ENCODE results near the gene DHX8.

The DHX8 gene

GRCh38 chr17:43546319-43547188 lies 62.8 kb downstream of the DHX8 start, which contains the start of gene ETV4:
Gene ETV4, minus strand, starts transcription at chr17:43546340. Its CDS starts 723 bp downstream, at chr17:43545617.
- in situ Hi-C loops (cut with MboI; ENCODE audit: low sequenced_read_pairs, unreplicated experiment) = no loop called here
- DNase-seq (ENCODE audit: low spot score) = peak; percentile 99
- TF ChIP-seq, protein P1, sequence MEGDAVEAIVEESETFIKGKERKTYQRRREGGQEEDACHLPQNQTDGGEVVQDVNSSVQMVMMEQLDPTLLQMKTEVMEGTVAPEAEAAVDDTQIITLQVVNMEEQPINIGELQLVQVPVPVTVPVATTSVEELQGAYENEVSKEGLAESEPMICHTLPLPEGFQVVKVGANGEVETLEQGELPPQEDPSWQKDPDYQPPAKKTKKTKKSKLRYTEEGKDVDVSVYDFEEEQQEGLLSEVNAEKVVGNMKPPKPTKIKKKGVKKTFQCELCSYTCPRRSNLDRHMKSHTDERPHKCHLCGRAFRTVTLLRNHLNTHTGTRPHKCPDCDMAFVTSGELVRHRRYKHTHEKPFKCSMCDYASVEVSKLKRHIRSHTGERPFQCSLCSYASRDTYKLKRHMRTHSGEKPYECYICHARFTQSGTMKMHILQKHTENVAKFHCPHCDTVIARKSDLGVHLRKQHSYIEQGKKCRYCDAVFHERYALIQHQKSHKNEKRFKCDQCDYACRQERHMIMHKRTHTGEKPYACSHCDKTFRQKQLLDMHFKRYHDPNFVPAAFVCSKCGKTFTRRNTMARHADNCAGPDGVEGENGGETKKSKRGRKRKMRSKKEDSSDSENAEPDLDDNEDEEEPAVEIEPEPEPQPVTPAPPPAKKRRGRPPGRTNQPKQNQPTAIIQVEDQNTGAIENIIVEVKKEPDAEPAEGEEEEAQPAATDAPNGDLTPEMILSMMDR (IDR thresholded peaks at IDR 0.05; ENCODE audit: borderline replicate concordance, control extremely low read depth, extremely low read depth, insufficient read depth, missing control alignments) = no peak

DNA sequence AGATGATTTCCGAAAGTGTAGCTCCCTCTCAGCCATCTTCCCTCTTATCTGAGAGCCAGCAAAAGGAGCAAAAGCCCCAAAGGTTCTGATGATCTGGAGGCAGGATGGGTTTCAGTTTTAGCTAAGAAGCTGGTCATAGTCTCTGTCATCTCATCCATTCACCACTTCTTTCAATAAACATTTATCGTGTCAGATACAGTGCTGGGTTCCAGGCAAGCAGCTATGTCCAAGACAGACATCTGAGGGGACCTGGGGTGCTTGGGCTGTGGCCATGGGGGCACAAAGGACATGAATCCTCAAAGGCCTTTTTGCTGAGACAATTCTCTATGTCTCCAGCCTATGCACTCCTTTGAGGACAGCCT lies 63.4 kb downstream of the DHX8 start:
- in situ Hi-C loops (cut with MboI; ENCODE audit: low sequenced_read_pairs, unreplicated experiment) = no loop called here
- TF ChIP-seq, protein P1 (IDR thresholded peaks at IDR 0.05; ENCODE audit: borderline replicate concordance, control extremely low read depth, extremely low read depth, insufficient read depth, missing control alignments) = no peak
- no peak for DNase-seq (ENCODE audit: low spot score)

- in situ Hi-C loops (cut with MboI; ENCODE audit: low sequenced_read_pairs, unreplicated experiment) = no loop called here
- no peak for DNase-seq (ENCODE audit: low spot score)
- TF ChIP-seq, protein P1 (IDR thresholded peaks at IDR 0.05; ENCODE audit: borderline replicate concordance, control extremely low read depth, extremely low read depth, insufficient read depth, missing control alignments) = no peak
Observed at GRCh38 chr17:43547659-43548256, 64.0 kb downstream of the DHX8 start.

DNA sequence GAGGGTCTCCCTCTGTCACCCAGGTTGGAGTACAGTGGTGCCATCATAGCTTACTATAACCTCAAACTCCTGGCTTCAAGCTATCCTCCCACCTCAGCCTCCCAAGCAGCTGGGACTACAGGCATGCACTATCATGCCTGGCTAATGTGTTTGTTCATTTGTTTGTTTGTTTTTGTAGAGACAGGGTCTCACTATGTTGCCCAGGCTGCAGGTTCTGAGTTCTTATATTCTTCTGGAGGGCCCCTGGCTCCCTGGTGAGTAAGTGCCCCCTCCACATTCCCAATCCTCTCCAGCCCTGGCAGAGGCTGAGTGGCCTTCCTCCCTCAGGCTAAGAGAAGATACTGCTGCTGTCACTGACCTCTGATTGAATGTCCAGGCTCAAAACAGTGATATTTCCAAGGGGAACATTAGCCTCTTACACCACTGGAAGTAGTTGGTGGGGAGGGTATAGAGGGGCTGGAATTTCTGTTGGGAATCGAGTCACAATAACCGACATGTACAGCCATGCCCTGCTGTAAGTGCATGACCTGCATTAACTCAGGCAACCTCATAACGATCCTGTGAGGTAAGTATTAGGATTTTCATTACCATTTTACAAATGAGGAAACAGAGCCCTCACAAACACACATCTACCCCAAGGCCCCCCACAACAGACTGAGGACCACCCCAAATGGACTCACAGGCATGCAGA lies 65.1 kb downstream of the DHX8 start:
- TF ChIP-seq, protein P1 (IDR thresholded peaks at IDR 0.05; ENCODE audit: borderline replicate concordance, control extremely low read depth, extremely low read depth, insufficient read depth, missing control alignments) = no peak
- no peak for DNase-seq (ENCODE audit: low spot score)
- in situ Hi-C loops (cut with MboI; ENCODE audit: low sequenced_read_pairs, unreplicated experiment) = no loop called here

- DNase-seq (ENCODE audit: low spot score) = no peak
- TF ChIP-seq, protein P1 (IDR thresholded peaks at IDR 0.05; ENCODE audit: borderline replicate concordance, control extremely low read depth, extremely low read depth, insufficient read depth, missing control alignments) = no peak
- in situ Hi-C loops (cut with MboI; ENCODE audit: low sequenced_read_pairs, unreplicated experiment) = no loop called here
Observed at GRCh38 chr17:43549496-43549895, 65.7 kb downstream of the DHX8 start.

DNA sequence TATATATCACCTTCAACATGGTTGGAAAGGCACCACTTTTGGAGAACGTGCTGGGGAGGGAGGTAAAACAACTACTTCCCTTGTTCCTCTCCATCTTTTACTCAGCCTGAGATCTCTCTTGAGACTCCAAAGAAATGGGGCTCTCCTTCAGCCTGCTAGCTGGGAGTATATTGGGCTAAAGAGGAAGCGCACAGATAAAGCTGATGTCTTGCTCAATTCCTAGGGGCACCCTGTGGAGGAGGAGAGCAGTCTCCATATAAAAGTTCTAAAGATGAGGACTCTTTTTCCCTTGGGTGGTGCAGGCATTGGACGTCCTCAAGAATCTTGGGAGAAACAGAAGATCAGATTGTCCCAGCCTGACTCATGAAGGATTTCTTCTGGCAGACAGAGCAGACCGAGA lies 67.0 kb downstream of the DHX8 start:
- no peak for DNase-seq (ENCODE audit: low spot score)
- in situ Hi-C loops (cut with MboI; ENCODE audit: low sequenced_read_pairs, unreplicated experiment) = no loop called here
- TF ChIP-seq, protein P1 (IDR thresholded peaks at IDR 0.05; ENCODE audit: borderline replicate concordance, control extremely low read depth, extremely low read depth, insufficient read depth, missing control alignments) = no peak
